ENCODE results near the gene ESRRG. TPM values are rescaled to one million over a fixed set of nuclear protein-coding genes. Genes with fewer than 3 reads are reported as not detected.
A peak's percentile ranks its signal among the peaks of the same experiment; 100 is the strongest.

The ESRRG gene
- total RNA-seq, 1 experiment from 2014 or later = not detected

DNA sequence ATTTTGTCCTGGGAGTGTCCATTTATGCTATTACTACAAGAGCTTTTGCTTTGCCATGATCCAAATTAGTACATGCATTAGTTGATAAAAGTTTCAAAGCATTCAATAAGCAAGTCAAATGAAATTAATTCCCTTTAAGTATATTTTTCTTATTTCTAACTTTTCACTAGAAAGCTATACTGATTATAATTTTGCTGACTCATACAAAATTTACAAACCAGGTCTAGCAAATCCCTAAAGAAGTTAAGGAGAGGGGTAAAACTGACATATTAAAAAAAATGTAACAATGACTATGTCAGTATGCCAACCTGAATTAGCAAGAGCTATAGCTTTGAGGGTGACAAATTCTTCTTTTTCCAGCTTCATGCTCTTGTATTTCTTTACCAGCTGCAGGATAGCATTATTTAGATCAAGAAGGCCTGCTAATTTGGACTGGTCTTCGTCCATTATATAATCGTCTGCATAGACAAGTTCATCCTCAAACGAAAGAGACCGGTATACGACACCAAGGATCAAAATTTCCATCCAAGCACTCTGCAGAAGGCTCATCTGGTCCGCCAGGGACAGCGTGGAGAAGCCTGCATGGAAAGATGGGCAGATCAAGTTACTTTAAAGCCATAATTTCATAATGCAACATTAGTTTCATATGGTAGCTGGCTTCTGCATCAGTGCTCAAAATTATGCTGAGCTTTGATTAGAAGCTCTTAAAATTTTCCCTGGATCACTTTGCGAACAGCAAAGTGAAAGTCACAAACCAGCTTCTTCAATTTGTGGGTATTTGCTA is 204.2 kb downstream of the ESRRG start:
- DNase-seq (ENCODE audit: low read depth) = no peak

DNA sequence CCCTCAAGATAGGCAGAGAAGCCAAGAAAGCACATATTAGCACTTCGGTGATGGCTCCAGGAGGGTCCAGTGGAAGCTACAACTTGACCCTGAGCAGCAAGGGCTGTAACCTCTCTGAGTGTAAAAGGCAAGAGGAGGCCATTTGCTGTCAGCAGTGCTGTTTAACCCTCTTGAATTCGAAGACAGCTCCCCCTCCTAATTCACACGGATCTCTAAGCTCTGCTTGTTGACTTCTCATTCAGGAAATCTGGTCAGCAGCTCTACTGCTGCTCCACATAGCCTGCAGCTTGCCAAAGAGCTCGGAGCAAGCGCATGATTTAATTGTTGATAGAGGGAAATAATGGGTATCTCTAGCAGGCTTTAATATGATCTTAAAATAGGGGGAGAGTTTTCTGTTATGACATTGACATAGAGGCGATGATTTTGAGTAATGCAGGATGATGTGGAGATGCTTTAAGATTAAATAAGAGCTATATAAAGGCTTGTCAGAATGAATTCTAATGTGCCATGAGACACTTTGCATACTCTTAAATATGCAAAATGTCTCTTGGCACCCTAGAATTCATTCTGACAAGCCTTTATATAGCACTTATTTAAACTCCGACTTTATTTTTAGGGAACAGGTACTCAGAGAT is 220.6 kb downstream of the ESRRG start:
- peak; percentile 1 for DNase-seq (ENCODE audit: low read depth)

GRCh38 chr1:216500273-216500967 is 222.8 kb downstream of the ESRRG start:
- no peak for DNase-seq (ENCODE audit: low read depth)

GRCh38 chr1:216499581-216500272 is 223.5 kb downstream of the ESRRG start:
- DNase-seq (ENCODE audit: low read depth) = no peak

DNA sequence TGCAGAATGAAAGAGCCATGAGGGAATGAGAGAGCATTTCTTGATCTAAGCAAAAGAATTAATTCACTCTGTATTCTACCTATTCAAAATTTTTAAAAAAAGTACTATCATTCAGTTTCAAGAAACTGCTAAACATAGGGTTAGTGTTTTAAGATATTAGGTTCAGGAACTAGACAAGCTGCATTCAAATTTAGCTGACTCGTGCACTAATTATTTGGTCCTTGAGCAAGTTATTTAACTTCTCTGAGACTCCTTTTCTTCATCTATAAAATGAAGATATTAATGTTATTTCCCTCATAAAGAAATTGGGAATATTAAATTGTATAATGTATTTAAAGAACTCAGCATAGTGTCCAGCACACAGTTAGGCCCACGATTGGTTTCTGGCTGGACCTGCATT is 225.0 kb downstream of the ESRRG start:
- no peak for DNase-seq (ENCODE audit: low read depth)

GRCh38 chr1:216485042-216485441 is 238.2 kb downstream of the ESRRG start:
- no peak for DNase-seq (ENCODE audit: low read depth)

DNA sequence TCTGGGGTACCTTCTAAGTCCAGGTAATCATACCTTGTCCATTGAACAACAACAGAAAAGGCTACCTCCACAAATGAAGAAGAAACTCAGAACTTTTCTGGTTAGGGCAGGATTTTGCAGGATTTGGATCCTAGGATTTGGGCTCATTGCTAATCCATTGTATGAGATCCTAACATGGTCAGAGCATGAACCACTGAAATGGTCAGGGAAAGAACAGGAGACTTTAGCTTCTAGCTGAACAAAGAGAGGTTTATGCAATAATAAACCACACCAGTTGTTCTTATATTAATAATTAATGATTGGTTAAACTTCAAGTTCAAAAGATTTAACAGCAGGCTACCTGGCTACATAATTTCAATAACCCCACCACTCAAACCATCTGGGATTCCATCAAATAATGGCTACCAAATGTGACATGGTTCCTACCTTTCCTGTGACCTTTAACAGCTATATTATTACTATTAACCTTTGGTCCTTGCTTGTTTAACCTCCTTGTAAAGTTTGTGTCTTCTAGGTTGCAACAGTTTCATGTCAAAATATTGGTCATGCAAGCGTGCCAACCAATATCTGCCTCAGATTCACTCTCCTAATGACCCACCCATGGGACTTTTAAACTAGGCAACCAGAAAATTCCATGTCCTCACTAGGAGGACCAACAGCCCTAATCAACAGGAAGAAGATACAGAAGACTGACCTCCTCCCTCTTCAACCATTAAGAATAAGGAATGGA is 239.4 kb downstream of the ESRRG start:
- no peak for DNase-seq (ENCODE audit: low read depth)

- DNase-seq (ENCODE audit: low read depth) = no peak
Observed at GRCh38 chr1:216482620-216483019, 240.6 kb downstream of the ESRRG start.

DNA sequence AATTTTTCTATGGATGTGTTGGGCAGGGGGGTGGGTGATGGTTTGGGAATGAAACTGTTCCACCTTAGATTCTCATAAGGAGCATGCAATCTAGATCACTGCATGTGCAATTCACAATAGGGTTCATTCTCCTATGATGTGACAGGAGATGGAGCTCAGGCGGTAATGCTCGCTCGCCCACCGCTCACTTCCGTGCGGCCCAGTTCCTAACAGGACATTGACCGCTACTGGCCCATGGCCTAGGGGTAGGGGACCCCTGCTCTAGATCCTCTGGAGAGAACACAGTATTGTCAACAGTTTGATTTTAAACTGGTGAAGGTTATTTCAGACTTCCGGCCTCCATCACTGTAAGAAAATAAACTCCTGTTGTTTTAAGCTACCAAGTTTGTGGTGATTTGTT is 245.0 kb downstream of the ESRRG start:
- no peak for DNase-seq (ENCODE audit: low read depth)

DNA sequence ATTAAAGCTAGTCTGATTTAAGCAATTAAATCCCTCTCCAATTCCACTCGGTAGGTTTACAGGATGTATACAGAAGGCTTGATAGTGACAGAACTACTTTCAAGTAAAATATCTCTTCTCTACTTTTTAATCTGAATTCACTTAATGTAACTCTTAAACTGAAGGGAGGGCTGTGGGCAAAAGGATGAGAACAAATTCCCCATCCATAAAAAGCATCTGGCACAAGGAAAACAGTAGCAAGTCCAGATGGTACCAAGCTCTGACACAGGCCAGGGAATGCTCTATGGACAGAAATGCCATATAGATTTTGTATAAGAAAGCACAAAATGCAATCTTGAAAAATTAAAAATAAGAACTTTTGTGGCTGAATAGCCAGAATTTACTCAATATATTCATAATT is 246.9 kb downstream of the ESRRG start:
- no peak for DNase-seq (ENCODE audit: low read depth)

- DNase-seq (ENCODE audit: low read depth) = no peak
Observed at GRCh38 chr1:216475659-216476276, 247.5 kb downstream of the ESRRG start.

DNA sequence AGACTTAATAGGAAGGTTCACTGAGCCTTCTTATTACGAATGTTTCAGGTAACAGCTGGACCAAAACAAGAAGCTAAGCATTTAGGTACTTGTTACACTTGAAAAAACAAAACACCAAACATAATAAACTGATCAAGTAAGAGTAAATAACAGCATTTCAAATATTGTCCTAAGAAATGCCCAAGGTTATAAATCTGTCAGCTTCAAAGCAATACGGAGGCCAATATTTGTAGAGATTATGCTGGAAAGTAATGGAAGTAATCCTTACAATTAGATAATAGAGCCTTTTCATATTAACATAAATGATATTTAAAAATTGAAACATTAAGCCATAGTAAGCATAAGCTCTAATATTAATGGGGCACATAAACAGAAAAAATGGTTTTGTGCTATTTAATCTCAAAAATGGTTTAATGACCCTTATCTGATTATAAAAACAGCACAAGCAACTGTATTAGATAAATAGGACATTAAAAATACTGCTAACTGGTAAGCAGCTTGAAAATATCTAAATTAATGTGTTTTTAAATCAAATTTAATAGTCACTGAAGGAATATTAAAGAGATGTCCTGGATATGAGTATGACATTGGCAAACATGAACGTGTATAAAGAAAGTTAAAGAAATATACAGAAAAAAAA is 256.9 kb downstream of the ESRRG start:
- DNase-seq (ENCODE audit: low read depth) = no peak

- peak; percentile 84 for DNase-seq (ENCODE audit: low read depth)
Observed at GRCh38 chr1:216464489-216464888, 258.7 kb downstream of the ESRRG start.

- DNase-seq (ENCODE audit: low read depth) = peak; percentile 47
Observed at GRCh38 chr1:216462066-216462775, 261.0 kb downstream of the ESRRG start.

GRCh38 chr1:216461466-216461865 is 261.8 kb downstream of the ESRRG start:
- no peak for DNase-seq (ENCODE audit: low read depth)

DNA sequence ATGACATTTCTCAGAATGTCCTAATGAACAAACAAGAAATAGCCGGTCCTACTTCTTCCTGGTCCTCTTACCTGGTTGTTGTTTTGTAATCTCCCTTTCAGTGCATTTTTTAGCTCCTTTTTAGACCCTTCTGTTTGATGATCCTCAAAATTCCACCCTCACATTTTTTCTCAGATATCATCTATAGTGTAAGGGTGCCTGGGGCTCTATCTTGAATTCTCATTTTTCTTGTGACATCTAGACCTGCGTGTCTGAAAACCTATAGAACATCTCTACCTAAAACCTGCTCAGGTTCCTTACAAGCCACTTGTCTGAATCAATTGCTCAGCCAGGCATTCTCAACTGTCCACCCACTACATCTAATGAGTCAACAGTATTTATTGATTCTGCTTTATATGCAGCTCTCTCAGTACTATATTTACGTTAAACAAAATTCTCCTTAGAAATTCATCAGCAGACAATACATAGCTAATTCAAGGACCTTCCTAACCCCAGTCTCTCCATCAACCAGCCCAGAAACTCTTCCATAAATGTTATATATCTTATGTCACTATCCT is 263.5 kb downstream of the ESRRG start:
- DNase-seq (ENCODE audit: low read depth) = no peak

DNA sequence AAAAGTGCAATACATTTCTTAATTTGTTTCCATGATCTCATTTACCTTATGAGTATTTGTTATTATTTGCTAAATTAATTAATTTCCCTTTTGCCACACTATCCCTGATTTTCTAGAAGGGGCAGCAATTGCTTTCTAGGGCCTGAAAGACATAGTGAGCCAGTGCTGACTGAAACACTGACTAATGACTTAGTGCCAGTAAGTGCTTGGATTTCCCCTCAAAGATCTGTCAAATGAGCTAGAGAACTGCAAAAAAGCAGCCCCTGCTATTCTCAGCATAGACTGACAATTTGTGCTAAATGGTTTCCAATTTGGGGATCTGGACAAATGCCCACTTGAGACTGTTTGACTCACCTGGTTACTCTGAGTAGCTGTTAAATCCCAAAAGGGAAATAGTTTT is 264.4 kb downstream of the ESRRG start:
- DNase-seq (ENCODE audit: low read depth) = peak; percentile 10

- DNase-seq (ENCODE audit: low read depth) = peak; percentile 16
Observed at GRCh38 chr1:216457356-216457755, 265.9 kb downstream of the ESRRG start.

GRCh38 chr1:216456682-216457081 is 266.5 kb downstream of the ESRRG start:
- DNase-seq (ENCODE audit: low read depth) = peak; percentile 87

GRCh38 chr1:216453777-216454176 is 269.5 kb downstream of the ESRRG start:
- DNase-seq (ENCODE audit: low read depth) = no peak
